ENCODE measurements around the gene WFS1.
A peak's percentile ranks its signal among the peaks of the same experiment; 100 is the strongest.

WFS1 gene

DNA sequence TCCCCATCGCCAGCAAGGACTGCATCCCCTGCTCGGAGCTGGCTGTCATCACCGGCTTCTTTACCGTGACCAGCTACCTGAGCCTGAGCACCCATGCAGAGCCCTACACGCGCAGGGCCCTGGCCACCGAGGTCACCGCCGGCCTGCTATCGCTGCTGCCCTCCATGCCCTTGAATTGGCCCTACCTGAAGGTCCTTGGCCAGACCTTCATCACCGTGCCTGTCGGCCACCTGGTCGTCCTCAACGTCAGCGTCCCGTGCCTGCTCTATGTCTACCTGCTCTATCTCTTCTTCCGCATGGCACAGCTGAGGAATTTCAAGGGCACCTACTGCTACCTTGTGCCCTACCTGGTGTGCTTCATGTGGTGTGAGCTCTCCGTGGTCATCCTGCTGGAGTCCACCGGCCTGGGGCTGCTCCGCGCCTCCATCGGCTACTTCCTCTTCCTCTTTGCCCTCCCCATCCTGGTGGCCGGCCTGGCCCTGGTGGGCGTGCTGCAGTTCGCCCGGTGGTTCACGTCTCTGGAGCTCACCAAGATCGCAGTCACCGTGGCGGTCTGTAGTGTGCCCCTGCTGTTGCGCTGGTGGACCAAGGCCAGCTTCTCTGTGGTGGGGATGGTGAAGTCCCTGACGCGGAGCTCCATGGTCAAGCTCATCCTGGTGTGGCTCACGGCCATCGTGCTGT, 31.5 kb downstream of the WFS1 start:
- no peak for DNase-seq

GRCh38 chr4:6301732-6302442, 32.2 kb downstream of the WFS1 start:
- DNase-seq, result no peak

- DNase-seq, result no peak
Observed at GRCh38 chr4:6302869-6303268, 33.2 kb downstream of the WFS1 start.

GRCh38 chr4:6303943-6304342, 34.3 kb downstream of the WFS1 start:
- DNase-seq, result no peak

GRCh38 chr4:6306299-6306698, 36.6 kb downstream of the WFS1 start:
- no peak for DNase-seq

DNA sequence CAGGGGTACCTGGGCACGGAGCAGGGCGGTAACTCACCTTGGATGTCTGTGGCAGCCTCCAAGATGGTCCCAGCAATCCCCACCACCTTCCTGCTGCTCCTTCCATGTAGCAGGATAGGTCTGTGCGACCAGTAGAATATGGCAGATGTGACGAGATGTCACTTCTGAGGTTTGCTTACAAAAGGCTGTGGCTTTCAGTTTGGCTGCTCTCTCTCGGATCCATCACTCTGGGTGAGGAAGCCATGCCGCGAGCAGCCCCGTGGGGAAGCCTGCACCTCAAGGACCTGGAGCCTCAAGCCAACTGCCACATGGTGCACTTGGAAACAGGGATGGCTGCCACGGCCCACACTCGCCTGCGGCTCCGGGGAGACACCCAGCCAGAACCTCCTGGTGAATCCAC, 37.6 kb downstream of the WFS1 start:
- no peak for DNase-seq

DNA sequence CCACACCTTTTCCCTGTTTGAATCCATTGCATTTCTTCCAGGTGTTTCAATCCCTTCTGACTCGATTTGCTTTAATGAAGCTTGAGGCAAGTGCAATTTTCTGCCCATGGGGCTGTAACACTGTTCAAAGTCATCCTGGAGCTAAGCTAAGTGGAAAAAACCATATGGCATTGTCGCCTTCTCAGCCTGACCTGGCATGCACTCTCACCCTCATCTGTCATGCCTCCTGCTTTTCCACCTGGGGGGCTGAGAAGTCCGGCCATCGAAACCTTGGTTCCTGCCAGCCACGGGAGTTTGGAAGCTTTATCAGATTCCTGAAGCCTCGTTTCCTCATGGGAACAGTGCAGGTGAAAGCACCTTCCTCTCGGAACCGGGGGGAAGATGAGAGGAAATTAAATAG, 38.2 kb downstream of the WFS1 start:
- no peak for DNase-seq

- DNase-seq, result peak; percentile 48
Observed at GRCh38 chr4:6308899-6309643, 39.4 kb downstream of the WFS1 start.

DNA sequence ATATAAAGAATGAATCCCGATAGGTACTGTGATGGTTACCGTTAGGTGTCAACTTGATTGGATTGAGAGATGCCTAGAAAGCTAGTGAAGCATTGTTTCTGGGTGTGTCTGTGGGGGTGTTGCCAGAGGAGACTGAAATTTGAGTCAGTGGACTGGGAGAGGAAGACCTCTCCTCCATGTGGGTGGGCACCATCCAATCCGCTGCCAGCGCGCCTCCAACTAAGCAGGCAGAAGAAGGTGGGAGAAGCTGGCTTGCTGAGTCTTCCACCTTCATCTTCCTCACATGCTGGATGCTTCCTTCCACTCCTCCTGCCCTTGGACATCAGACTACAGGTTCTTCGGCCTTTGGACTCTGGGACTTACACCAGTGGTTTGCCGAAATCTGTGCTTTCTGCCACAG, 40.1 kb downstream of the WFS1 start:
- no peak for DNase-seq

GRCh38 chr4:6313216-6313615, 43.6 kb downstream of the WFS1 start:
- DNase-seq, result no peak

GRCh38 chr4:6316461-6317003, 46.9 kb downstream of the WFS1 start:
- DNase-seq, result no peak

- DNase-seq, result no peak
Observed at GRCh38 chr4:6318206-6318605, 48.6 kb downstream of the WFS1 start.

DNA sequence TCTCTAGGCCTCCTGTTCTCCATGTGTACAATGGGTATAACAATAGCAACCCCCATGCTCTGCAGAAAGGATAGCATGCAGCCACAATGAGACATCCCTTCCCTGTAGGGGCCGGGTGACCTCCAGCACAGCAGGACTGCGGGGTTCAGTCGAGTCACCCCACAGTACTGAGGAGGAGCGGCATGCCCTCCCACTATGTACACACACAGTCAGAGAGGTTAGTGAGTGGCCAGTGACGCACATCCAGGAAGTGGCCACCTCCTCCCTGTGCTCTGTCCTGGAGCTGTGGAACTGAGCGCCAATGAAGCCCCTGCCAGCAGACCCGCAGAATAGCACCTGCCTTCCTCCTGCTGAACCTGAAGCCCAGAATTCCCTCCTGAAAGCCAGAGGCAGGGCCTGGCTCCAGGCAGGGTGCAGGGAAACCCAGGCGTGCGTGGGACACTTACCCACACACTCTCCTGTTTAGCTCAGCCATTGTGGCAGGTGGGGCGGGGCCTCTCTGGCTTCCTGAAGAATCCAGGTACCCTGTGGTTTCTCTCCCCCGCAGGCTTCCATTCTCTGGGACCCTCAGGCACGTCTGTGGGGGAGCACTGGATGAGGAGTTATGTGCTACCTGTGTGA, 50.0 kb downstream of the WFS1 start:
- no peak for DNase-seq

DNA sequence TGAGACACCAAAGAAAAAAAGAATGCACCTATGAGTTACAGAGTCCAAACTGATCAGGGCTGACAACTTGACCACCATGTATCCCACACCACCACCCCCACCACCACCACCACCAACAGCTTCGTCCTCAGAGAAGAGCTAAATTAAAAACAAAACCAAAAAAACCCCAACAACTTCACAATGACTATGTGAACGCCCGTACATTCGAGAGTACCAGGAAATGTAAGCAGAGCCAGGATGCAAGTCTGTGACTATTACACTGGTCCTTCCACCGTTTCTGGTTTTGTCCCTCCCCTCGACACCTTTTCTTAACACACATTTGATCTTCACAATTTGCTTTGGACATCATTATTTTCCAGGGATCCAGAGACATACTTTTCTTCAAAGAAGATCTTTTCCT, 51.0 kb downstream of the WFS1 start:
- no peak for DNase-seq

GRCh38 chr4:6321361-6321760, 51.7 kb downstream of the WFS1 start:
- no peak for DNase-seq

GRCh38 chr4:6322067-6322760, 52.6 kb downstream of the WFS1 start:
- DNase-seq, result no peak

GRCh38 chr4:6322761-6323566, 53.3 kb downstream of the WFS1 start:
- no peak for DNase-seq

GRCh38 chr4:6324461-6324998, 54.9 kb downstream of the WFS1 start:
- no peak for DNase-seq

- no peak for DNase-seq
Observed at GRCh38 chr4:6324999-6325787, 55.5 kb downstream of the WFS1 start.

DNA sequence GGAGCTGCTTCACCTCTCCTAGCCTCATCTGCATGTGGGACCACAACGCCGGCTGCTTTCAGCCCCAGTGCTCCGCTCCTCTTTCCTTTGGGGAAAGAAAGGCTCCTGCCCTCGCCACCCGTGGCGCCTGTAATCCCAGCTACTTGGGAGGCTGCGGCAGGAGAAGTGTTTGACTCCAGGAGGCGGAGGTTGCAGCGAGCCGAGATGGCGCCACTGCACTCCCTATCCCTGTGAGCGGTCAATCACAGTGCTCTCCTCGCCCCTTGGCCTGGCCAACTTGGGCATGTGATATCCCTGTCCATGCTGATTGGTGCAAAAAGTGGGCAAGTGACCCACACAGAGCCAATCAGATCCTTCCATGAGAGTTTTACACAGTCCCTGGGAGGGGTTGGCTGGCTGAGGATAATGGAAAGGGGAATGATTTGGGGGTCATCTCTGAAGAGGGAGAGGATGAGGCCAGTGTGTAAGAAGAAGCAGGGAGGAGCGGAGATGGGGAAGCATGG, 56.2 kb downstream of the WFS1 start:
- DNase-seq, result no peak
